Tibial artery (tissue), 4 donors: ENCODE measurements around the gene CAPN7.

Source experiments
- DNase-seq, 2 donors: peaks; one replicate each; pipeline ENCODE4 v3.0.0-alpha.2; 2019
- H3K27ac ChIP-seq, 2 donors: fragments of 200-600 bp; sonication (generic) in 1 of 2; 1 replicate in 1 of 2; 2 replicates in 1 of 2; pipeline ENCODE4 v1.5.1; 2018 to 2019; ENCODE audit warnings: mild to moderate bottlenecking in 1 of 2
- H3K27me3 ChIP-seq, 2 donors: fragments of 200-600 bp; sonication (generic) in 1 of 2; one replicate each; pipeline versions ENCODE4 v1.5.1 to v1.6.0; 2016 to 2019
- H3K36me3 ChIP-seq, 3 donors: fragments of 200-600 bp; sonication (generic) in 2 of 3; one replicate each; pipeline ENCODE4 v1.5.1; 2016 to 2019; ENCODE audit warnings: mild to moderate bottlenecking in 2 of 3
- H3K4me1 ChIP-seq, 4 donors: fragments of 200-600 bp; sonication (generic) in 2 of 4; 1 replicate in 3 of 4; 2 replicates in 1 of 4; pipeline ENCODE4 v1.5.1; 2016 to 2019
- H3K4me3 ChIP-seq, 2 donors: fragments of 200-600 bp; sonication (generic) in 1 of 2; 1 replicate in 1 of 2; 2 replicates in 1 of 2; pipeline ENCODE4 v1.5.1; 2018 to 2019; ENCODE audit warnings: mild to moderate bottlenecking in 2 of 2
- H3K9me3 ChIP-seq, 3 donors: fragments of 200-600 bp; sonication (generic) in 1 of 3; one replicate each; pipeline ENCODE4 v1.5.1; 2016 to 2019
- CTCF ChIP-seq, 2 experiments: fragments of 200-600 bp in 1 of 2; fragments of 450-650 bp in 1 of 2; IDR thresholded peaks; one replicate each; pipeline ENCODE4 v1.5.1; 2017 to 2019; ENCODE audit warnings: antibody characterized with exemption in 2 of 2, mild to moderate bottlenecking in 1 of 2, moderate library complexity in 1 of 2
- intact Hi-C: fragments of 100-400 bp; cut with DNase I; formaldehyde crosslinking; loops from one replicate; pipeline ENCODE4 v1.15.0; 2023; ENCODE audit warnings: low total_unique reads

The CAPN7 gene

GRCh38 chr3:15220056-15220455 lies 14.0 kb downstream of the CAPN7 start:
- no peaks in the 10 kb centered on the region for H3K27me3 ChIP-seq
- no peak overlapping the region for H3K27ac ChIP-seq
- no peak for TF ChIP-seq CTCF (IDR thresholded peaks at IDR 0.05)
- intact Hi-C loops: no loop called here
- no peak overlapping the region for H3K4me3 ChIP-seq
- H3K36me3 ChIP-seq: peaks cover 64 to 91% (median 78%) of the 10 kb centered on the region in 3 donors
- H3K9me3 ChIP-seq: no peaks in the 10 kb centered on the region
- peaks cover 0 to 20% (median 0%) of the 10 kb centered on the region in 4 donors for H3K4me1 ChIP-seq
- DNase-seq: no peak

- H3K36me3 ChIP-seq: peaks cover 69 to 85% (median 78%) of the 10 kb centered on the region in 3 donors
- H3K4me3 ChIP-seq: no peak overlapping the region
- peaks cover 0 to 20% (median 0%) of the 10 kb centered on the region in 4 donors for H3K4me1 ChIP-seq
- intact Hi-C loops: no loop called here
- H3K27me3 ChIP-seq: no peaks in the 10 kb centered on the region
- H3K9me3 ChIP-seq: no peaks in the 10 kb centered on the region
- no peak for TF ChIP-seq CTCF (IDR thresholded peaks at IDR 0.05)
- no peak overlapping the region for H3K27ac ChIP-seq
- DNase-seq: no peak
These were observed 14.6 kb downstream of the CAPN7 start for GRCh38 chr3:15220661-15221060.

- DNase-seq: no peak
- Histone ChIP-seq H3K27ac (no peak overlapping the region), H3K9me3 (no peaks in the 10 kb centered on the region), H3K27me3 (no peaks in the 10 kb centered on the region), H3K4me3 (no peak overlapping the region), H3K36me3 (peaks cover 78 to 86% (median 79%) of the 10 kb centered on the region in 3 donors), H3K4me1 (peaks cover 0 to 13% (median 0%) of the 10 kb centered on the region in 4 donors)
- intact Hi-C loops: no loop called here
- no peak for TF ChIP-seq CTCF (IDR thresholded peaks at IDR 0.05)
These were observed 15.7 kb downstream of the CAPN7 start for GRCh38 chr3:15221574-15222217.

- Histone ChIP-seq H3K36me3 (peaks cover 70 to 87% (median 73%) of the 10 kb centered on the region in 3 donors), H3K27me3 (no peaks in the 10 kb centered on the region), H3K4me1 (peaks cover 0 to 2% (median 0%) of the 10 kb centered on the region in 4 donors), H3K4me3 (no peak overlapping the region), H3K27ac (no peak overlapping the region), H3K9me3 (no peaks in the 10 kb centered on the region)
- intact Hi-C loops: no loop called here
- no peak for TF ChIP-seq CTCF (IDR thresholded peaks at IDR 0.05)
- no peak for DNase-seq
These were observed 17.9 kb downstream of the CAPN7 start for GRCh38 chr3:15223685-15224572.

GRCh38 chr3:15228147-15228546 lies 22.1 kb downstream of the CAPN7 start:
- H3K4me3 ChIP-seq: no peak overlapping the region
- no peak for TF ChIP-seq CTCF (IDR thresholded peaks at IDR 0.05)
- no peaks in the 10 kb centered on the region for H3K9me3 ChIP-seq
- DNase-seq: no peak
- H3K27ac ChIP-seq: no peak overlapping the region
- peaks cover 67 to 80% (median 72%) of the 10 kb centered on the region in 3 donors for H3K36me3 ChIP-seq
- no peaks in the 10 kb centered on the region for H3K27me3 ChIP-seq
- intact Hi-C loops: no loop called here
- no peaks in the 10 kb centered on the region for H3K4me1 ChIP-seq
